ENCODE results near the gene MDM2.
A peak's percentile ranks its signal among the peaks of the same experiment; 100 is the strongest.

Gene MDM2

GRCh38 chr12:68870443-68870842 lies 62.5 kb downstream of the MDM2 start:
- no peak overlapping the region for H3K4me3 ChIP-seq (ENCODE audit: low read depth, low read length)
- TF ChIP-seq CTCF (IDR thresholded peaks at IDR 0.05; ENCODE audit: low read depth, low read length, missing control alignments): no peak
- DNase-seq (ENCODE audit: low read depth): no peak

- TF ChIP-seq CTCF (IDR thresholded peaks at IDR 0.05; ENCODE audit: low read depth, low read length, missing control alignments): no peak
- DNase-seq (ENCODE audit: low read depth): no peak
- H3K4me3 ChIP-seq (ENCODE audit: low read depth, low read length): no peak overlapping the region
Measured at GRCh38 chr12:68871396-68871795, 63.4 kb downstream of the MDM2 start.

- H3K4me3 ChIP-seq (ENCODE audit: low read depth, low read length): no peak overlapping the region
- TF ChIP-seq CTCF (IDR thresholded peaks at IDR 0.05; ENCODE audit: low read depth, low read length, missing control alignments): peak; percentile 58
- peak; percentile 8 for DNase-seq (ENCODE audit: low read depth)
Measured at GRCh38 chr12:68871921-68872320, 63.9 kb downstream of the MDM2 start.

- DNase-seq (ENCODE audit: low read depth): no peak
- no peak for TF ChIP-seq CTCF (IDR thresholded peaks at IDR 0.05; ENCODE audit: low read depth, low read length, missing control alignments)
- H3K4me3 ChIP-seq (ENCODE audit: low read depth, low read length): no peak overlapping the region
Measured at GRCh38 chr12:68873316-68873715, 65.3 kb downstream of the MDM2 start.

GRCh38 chr12:68876461-68876860 lies 68.5 kb downstream of the MDM2 start:
- no peak overlapping the region for H3K4me3 ChIP-seq (ENCODE audit: low read depth, low read length)
- TF ChIP-seq CTCF (IDR thresholded peaks at IDR 0.05; ENCODE audit: low read depth, low read length, missing control alignments): no peak
- DNase-seq (ENCODE audit: low read depth): no peak

- DNase-seq (ENCODE audit: low read depth): no peak
- no peak overlapping the region for H3K4me3 ChIP-seq (ENCODE audit: low read depth, low read length)
- no peak for TF ChIP-seq CTCF (IDR thresholded peaks at IDR 0.05; ENCODE audit: low read depth, low read length, missing control alignments)
Measured at GRCh38 chr12:68877583-68877982, 69.6 kb downstream of the MDM2 start.

- DNase-seq (ENCODE audit: low read depth): no peak
- TF ChIP-seq CTCF (IDR thresholded peaks at IDR 0.05; ENCODE audit: low read depth, low read length, missing control alignments): no peak
- no peak overlapping the region for H3K4me3 ChIP-seq (ENCODE audit: low read depth, low read length)
Measured at GRCh38 chr12:68878283-68878682, 70.3 kb downstream of the MDM2 start.

All from GM12864 (cell line).